Tibial nerve (tissue), 4 donors: ENCODE results near the gene ADK. TPM values are rescaled to one million over a fixed set of nuclear protein-coding genes. Genes with fewer than 3 reads are reported as not detected.

Source experiments
- DNase-seq, 2 donors: peaks; one replicate each; pipeline ENCODE4 v3.0.0-alpha.2; 2019; ENCODE audit warnings: low spot score in 2 of 2
- H3K27ac ChIP-seq, 4 donors: fragments of 200-600 bp; sonication (generic) in 3 of 4; one replicate each; pipeline ENCODE4 v1.5.1; 2017 to 2019; ENCODE audit warnings: mild to moderate bottlenecking in 1 of 4
- H3K27me3 ChIP-seq, 2 donors: fragments of 200-600 bp; sonication (generic) in 1 of 2; one replicate each; pipeline versions ENCODE4 v1.5.1 to v1.6.0; 2017 to 2019
- H3K36me3 ChIP-seq, 3 donors: fragments of 200-600 bp; sonication (generic); one replicate each; pipeline ENCODE4 v1.5.1; 2018 to 2019
- H3K4me1 ChIP-seq, 4 donors: fragments of 200-600 bp; sonication (generic) in 3 of 4; one replicate each; pipeline ENCODE4 v1.5.1; 2017 to 2019
- H3K4me3 ChIP-seq, 4 donors: fragments of 200-600 bp; sonication (generic) in 3 of 4; one replicate each; pipeline ENCODE4 v1.5.1; 2017 to 2019; ENCODE audit warnings: mild to moderate bottlenecking in 1 of 4, moderate library complexity in 1 of 4
- H3K9me3 ChIP-seq, 4 donors: fragments of 200-600 bp; sonication (generic) in 3 of 4; one replicate each; pipeline ENCODE4 v1.5.1; 2017 to 2019
- CTCF ChIP-seq, 5 experiments: fragments of 200-600 bp in 3 of 5; fragments of 450-650 bp in 2 of 5; sonication (generic) in 3 of 5; IDR thresholded peaks; one replicate each; pipeline ENCODE4 v1.5.1; 2016 to 2019; ENCODE audit warnings: antibody characterized with exemption in 5 of 5, mild to moderate bottlenecking in 3 of 5, moderate library complexity in 2 of 5
- EP300 ChIP-seq, 2 donors: sonication (generic); formaldehyde crosslinking; IDR thresholded peaks; one replicate each; pipeline ENCODE4 v1.6.1; 2017; ENCODE audit warnings: antibody characterized with exemption in 2 of 2, mild to moderate bottlenecking in 1 of 2
- POLR2A ChIP-seq, 2 donors: fragments of 450-650 bp; IDR thresholded peaks; one replicate each; pipeline ENCODE4 v1.6.1; 2017; ENCODE audit warnings: antibody characterized with exemption in 2 of 2, mild to moderate bottlenecking in 2 of 2, moderate library complexity in 2 of 2
- WGBS, 2 donors: methylation state at CpG; one replicate each; pipeline ENCODE4 v1.1.5; 2018; 5-methylcytosine and 5-hydroxymethylcytosine counted together
- total RNA-seq, 4 donors: library from RNA; depleted of rRNA; stranded (reverse); fragments of >200 nt; gene quantifications; one replicate each; pipeline ENCODE4 v1.1.0, GENCODE V29; 2016

ADK gene
- total RNA-seq, 4 donors from 2014 or later, result 28.2 to 50.9 (median 34.0) TPM

DNA sequence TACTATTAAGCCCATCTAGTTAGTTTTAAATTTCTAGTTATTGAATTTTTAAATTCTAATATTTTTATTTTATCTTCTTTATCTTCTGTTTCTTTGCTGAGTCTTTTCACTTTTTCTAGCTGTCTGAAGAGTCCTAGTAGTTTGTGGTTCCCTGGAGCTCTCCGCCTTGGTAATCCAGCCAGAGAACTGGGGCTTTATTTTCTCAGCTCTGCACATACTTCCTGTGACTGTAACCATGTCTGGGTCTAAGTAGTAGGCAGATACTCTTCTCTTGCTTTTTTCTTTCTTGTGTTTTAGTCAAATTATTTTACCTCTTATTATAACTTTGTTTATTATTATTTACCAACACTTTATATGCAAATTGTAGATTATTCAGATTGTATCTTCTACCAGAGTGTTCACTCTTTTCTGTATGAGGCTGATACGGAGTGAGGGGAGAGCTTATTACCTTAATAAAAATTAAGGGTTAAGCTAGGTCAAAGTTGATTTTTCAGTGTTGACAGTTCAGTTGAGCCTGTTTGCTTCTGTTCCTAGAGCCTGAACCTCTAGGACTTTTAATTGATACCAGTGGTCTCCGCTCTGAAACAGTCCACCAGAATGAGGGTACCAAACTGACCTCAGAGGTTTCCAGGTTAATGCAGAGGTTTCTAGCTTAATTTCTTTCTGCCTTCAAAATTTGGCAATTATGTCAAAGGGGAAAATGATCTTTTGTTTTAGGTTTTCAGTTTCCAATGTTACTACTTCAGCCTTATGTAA is 155.4 kb downstream of the ADK start:
- no peaks in the 10 kb centered on the region for H3K36me3 ChIP-seq
- H3K27me3 ChIP-seq, result no peaks in the 10 kb centered on the region
- TF ChIP-seq CTCF (IDR thresholded peaks at IDR 0.05) (no peak), POLR2A (IDR thresholded peaks at IDR 0.05) (no peak), EP300 (IDR thresholded peaks at IDR 0.05) (no peak)
- H3K9me3 ChIP-seq, result no peaks in the 10 kb centered on the region
- H3K27ac ChIP-seq, result no peak overlapping the region
- 59 to 60% methylated on average over 3 of the region's 3 CpGs for WGBS, 2 donors
- peaks cover 0 to 13% (median 4%) of the 10 kb centered on the region in 4 donors for H3K4me1 ChIP-seq
- no peak overlapping the region for H3K4me3 ChIP-seq
- no peak for DNase-seq

DNA sequence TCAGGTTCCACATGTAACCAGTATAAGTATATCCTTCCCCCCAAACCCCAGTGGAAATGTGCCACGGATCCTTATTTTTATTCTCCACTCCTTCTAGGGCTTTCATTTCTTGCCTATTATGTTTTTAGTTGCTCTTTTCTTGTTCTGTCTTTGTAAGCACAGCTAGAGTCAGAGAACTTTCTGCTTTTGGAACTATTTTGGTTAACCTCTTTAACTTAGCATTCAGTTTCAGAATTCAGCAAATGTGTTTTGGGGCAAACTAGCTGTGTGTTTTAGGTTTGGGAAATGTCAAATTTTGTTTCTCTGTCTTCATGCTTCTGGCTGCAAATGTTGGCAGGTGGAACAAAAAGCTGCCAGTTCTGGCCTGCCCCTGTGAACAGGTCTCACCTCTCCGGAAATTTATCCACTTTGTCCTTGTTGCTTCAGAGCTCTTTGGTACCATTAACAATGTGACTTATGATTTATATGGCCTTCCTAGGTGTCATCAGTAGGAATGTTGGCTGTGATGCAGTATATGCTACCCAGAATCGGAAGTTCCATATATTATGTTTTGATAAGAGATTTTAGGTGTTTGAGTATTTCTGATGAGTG is 156.1 kb downstream of the ADK start:
- 73 to 74% methylated on average over 3 of the region's 3 CpGs for WGBS, 2 donors
- H3K27me3 ChIP-seq, result no peaks in the 10 kb centered on the region
- H3K4me1 ChIP-seq, result peaks cover 0 to 13% (median 4%) of the 10 kb centered on the region in 4 donors
- no peak overlapping the region for H3K27ac ChIP-seq
- H3K36me3 ChIP-seq, result no peaks in the 10 kb centered on the region
- H3K4me3 ChIP-seq, result no peak overlapping the region
- no peak for TF ChIP-seq CTCF (IDR thresholded peaks at IDR 0.05)
- TF ChIP-seq POLR2A (IDR thresholded peaks at IDR 0.05), result no peak
- TF ChIP-seq EP300 (IDR thresholded peaks at IDR 0.05), result no peak
- no peak for DNase-seq
- no peaks in the 10 kb centered on the region for H3K9me3 ChIP-seq

DNA sequence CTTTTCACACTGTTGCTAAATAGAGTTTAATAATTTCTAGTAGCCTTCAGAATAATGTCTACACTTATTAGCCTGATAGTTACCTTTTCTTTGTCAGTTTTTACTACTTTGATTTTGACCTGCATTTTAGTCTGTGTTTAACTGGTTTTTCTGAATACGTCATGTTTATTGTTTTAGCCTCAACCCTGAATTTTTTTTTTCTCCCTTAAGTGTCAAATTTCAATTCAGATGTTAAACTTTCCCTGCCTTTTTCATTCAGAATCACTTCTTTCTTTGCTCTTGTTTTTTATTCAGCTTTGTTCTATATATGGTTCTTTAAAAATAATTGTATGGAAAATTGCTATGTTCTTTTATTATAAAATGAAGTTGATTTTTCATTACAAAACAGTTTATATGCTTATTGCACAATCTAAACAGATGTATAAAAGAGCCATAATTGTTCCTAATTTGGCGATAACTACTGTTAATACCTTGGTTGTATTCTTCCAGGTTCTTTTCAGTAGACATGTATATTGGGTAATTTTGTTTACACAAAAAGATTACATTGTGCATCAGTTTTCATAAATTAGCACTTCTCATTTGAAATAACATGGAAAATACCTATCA is 159.7 kb downstream of the ADK start:
- Histone ChIP-seq H3K4me3 (no peak overlapping the region), H3K4me1 (peaks cover 0 to 38% (median 4%) of the 10 kb centered on the region in 4 donors), H3K36me3 (no peaks in the 10 kb centered on the region), H3K27ac (no peak overlapping the region), H3K27me3 (no peaks in the 10 kb centered on the region), H3K9me3 (no peaks in the 10 kb centered on the region)
- DNase-seq, result no peak
- no peak for TF ChIP-seq CTCF (IDR thresholded peaks at IDR 0.05)
- TF ChIP-seq POLR2A (IDR thresholded peaks at IDR 0.05), result no peak
- no peak for TF ChIP-seq EP300 (IDR thresholded peaks at IDR 0.05)
- WGBS, 2 donors, result 79 to 82% methylated on average over 2 of the region's 2 CpGs

GRCh38 chr10:74314166-74314565 is 163.1 kb downstream of the ADK start:
- Histone ChIP-seq H3K4me1 (peaks cover 0 to 25% (median 0%) of the 10 kb centered on the region in 4 donors), H3K27me3 (no peaks in the 10 kb centered on the region), H3K36me3 (peaks cover 0 to 16% (median 0%) of the 10 kb centered on the region in 3 donors), H3K4me3 (peak overlapping the region in 1 of 4 donors; percentile 23), H3K27ac (no peak overlapping the region), H3K9me3 (peaks cover 0 to 3% (median 0%) of the 10 kb centered on the region in 4 donors)
- WGBS, 2 donors, result 33 to 50% methylated on average over 1 of the region's 1 CpG
- TF ChIP-seq POLR2A (IDR thresholded peaks at IDR 0.05) (no peak), CTCF (IDR thresholded peaks at IDR 0.05) (no peak), EP300 (IDR thresholded peaks at IDR 0.05) (no peak)
- no peak for DNase-seq

DNA sequence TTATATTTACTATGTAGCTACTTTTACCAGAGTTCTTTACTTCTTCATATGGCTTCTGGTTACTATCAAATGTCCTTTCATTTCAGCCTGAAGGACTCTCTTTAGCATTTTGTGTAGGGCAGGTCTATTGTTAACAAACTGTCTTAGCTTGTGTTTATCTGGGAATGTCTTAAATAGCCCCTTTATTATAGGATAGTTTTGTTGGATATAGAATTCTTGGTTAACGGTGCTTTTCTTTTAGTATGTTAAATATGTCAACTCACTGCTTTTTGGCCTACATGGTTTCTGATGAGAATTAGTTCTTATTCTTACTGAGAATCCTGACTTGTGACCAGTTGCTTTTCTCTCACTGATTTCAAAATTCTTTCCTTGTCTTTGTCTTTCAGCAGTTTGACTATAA is 169.0 kb downstream of the ADK start:
- no peak for DNase-seq
- H3K36me3 ChIP-seq, result peaks cover 0 to 48% (median 0%) of the 10 kb centered on the region in 3 donors
- no peak overlapping the region for H3K27ac ChIP-seq
- peaks cover 0 to 24% (median 3%) of the 10 kb centered on the region in 4 donors for H3K9me3 ChIP-seq
- H3K4me1 ChIP-seq, result peaks cover 0 to 4% (median 0%) of the 10 kb centered on the region in 4 donors
- 95 to 100% methylated on average over 1 of the region's 1 CpG for WGBS, 2 donors
- H3K27me3 ChIP-seq, result no peaks in the 10 kb centered on the region
- no peak overlapping the region for H3K4me3 ChIP-seq
- no peak for TF ChIP-seq EP300 (IDR thresholded peaks at IDR 0.05)
- no peak for TF ChIP-seq POLR2A (IDR thresholded peaks at IDR 0.05)
- TF ChIP-seq CTCF (IDR thresholded peaks at IDR 0.05), result no peak
